ENCODE results near the gene CPAMD8.
"Not testable (repeated sequence)": the region's sequence is repeated elsewhere in the genome, so short reads cannot be mapped to it uniquely, and the experiment has no call there.

- TF ChIP-seq CTCF, POLR2A (IDR thresholded peaks at IDR 0.05): not testable (repeated sequence)
These were observed 68.3 kb downstream of the CPAMD8 start for GRCh38 chr19:16958277-16958676.
